Spleen (tissue), 7 donors: ENCODE data around the gene DLG2.

Source experiments
- POLR2A ChIP-seq, 3 donors: fragments of 450-650 bp; IDR thresholded peaks; one replicate each; pipeline ENCODE4 v1.5.1; 2017; ENCODE audit warnings: antibody characterized with exemption in 3 of 3, mild to moderate bottlenecking in 1 of 3
- TF ChIP-seq, protein P1 (sequence below), 11 experiments: fragments of 200-600 bp in 7 of 11; fragments of 450-650 bp in 4 of 11; sonication (generic) in 4 of 11; IDR thresholded peaks in 8 of 11; conservative IDR thresholded peaks in 3 of 11; 1 replicate in 7 of 11; 2 replicates in 4 of 11; pipeline versions ENCODE4 v1.4.0 to v1.8.0; 2016 to 2021; ENCODE audit warnings: antibody characterized with exemption in 11 of 11, inconsistent platforms in 4 of 11, mild to moderate bottlenecking in 1 of 11
- donor health status: DM: no; HTN: no; CAD: no; lungs with moderate emphysema.
- donor health status: DM: no; HTN: no; CAD: no.
- donor health status: DM: no; HTN: no; CAD: no.

GRCh38 chr11:85385111-85385510, 242.0 kb downstream of the DLG2 start:
- no peak for TF ChIP-seq POLR2A (IDR thresholded peaks at IDR 0.05)
- TF ChIP-seq, protein P1, sequence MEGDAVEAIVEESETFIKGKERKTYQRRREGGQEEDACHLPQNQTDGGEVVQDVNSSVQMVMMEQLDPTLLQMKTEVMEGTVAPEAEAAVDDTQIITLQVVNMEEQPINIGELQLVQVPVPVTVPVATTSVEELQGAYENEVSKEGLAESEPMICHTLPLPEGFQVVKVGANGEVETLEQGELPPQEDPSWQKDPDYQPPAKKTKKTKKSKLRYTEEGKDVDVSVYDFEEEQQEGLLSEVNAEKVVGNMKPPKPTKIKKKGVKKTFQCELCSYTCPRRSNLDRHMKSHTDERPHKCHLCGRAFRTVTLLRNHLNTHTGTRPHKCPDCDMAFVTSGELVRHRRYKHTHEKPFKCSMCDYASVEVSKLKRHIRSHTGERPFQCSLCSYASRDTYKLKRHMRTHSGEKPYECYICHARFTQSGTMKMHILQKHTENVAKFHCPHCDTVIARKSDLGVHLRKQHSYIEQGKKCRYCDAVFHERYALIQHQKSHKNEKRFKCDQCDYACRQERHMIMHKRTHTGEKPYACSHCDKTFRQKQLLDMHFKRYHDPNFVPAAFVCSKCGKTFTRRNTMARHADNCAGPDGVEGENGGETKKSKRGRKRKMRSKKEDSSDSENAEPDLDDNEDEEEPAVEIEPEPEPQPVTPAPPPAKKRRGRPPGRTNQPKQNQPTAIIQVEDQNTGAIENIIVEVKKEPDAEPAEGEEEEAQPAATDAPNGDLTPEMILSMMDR (IDR thresholded peaks at IDR 0.05 in 8 of 11, conservative IDR thresholded peaks at IDR 0.05 in 3 of 11): no peak
